SK-N-SH treated with all-trans-retinoic acid at 6 μM for 48 hours (cell line): Measurements from ENCODE around the gene EML4.

Experiments
- ATAC-seq: fragments of 200-7000 bp; cut with Tn5 transposase; 3 replicates; pipeline ENCODE4 v1.9.1; 2020; ENCODE audit warnings: mild to moderate bottlenecking, moderate library complexity
- ARNTL ChIP-seq: fragments of 450-650 bp; formaldehyde crosslinking; IDR thresholded peaks from 2 replicates; pipeline ENCODE4 v1.5.0; 2020; ENCODE audit warnings: low read depth, mild to moderate bottlenecking, moderate library complexity, borderline replicate concordance
- CSDC2 ChIP-seq: fragments of 250-450 bp; sonication (Bioruptor Pico); IDR thresholded peaks from 2 replicates; pipeline ENCODE4 v1.5.0; 2020; ENCODE audit warnings: mild to moderate bottlenecking, moderate library complexity
- ESRRG ChIP-seq: fragments of 250-450 bp; sonication (Bioruptor Pico); IDR thresholded peaks from 2 replicates; pipeline ENCODE4 v1.6.1; 2021; ENCODE audit warnings: mild to moderate bottlenecking
- GLIS3 ChIP-seq: fragments of 250-450 bp; sonication (Bioruptor Pico); IDR thresholded peaks from 2 replicates; pipeline ENCODE4 v1.5.0; 2020; ENCODE audit warnings: mild to moderate bottlenecking, moderate library complexity
- ISL1 ChIP-seq: fragments of 250-450 bp; sonication (Bioruptor Pico); IDR thresholded peaks from 2 replicates; pipeline ENCODE4 v2.1.2; 2022; ENCODE audit warnings: mild to moderate bottlenecking, moderate library complexity
- OSR1 ChIP-seq: fragments of 250-450 bp; sonication (Bioruptor Pico); IDR thresholded peaks from 2 replicates; pipeline ENCODE4 v1.8.0; 2022; ENCODE audit warnings: moderate library complexity, mild to moderate bottlenecking, inconsistent platforms
- PATZ1 ChIP-seq: fragments of 250-450 bp; sonication (Bioruptor Pico); IDR thresholded peaks from 2 replicates; pipeline ENCODE4 v1.8.0; 2020; ENCODE audit warnings: mild to moderate bottlenecking, moderate library complexity, borderline replicate concordance
- RARB ChIP-seq: fragments of 250-450 bp; sonication (Bioruptor Pico); IDR thresholded peaks from 2 replicates; pipeline ENCODE4 v1.8.0; 2021; ENCODE audit warnings: mild to moderate bottlenecking, moderate library complexity
- SNAI2 ChIP-seq: fragments of 250-450 bp; sonication (Bioruptor Pico); IDR thresholded peaks from 2 replicates; pipeline ENCODE4 v1.5.0; 2020; ENCODE audit warnings: mild to moderate bottlenecking, moderate library complexity
- TCF4 ChIP-seq: fragments of 250-450 bp; sonication (Bioruptor Pico); IDR thresholded peaks from 2 replicates; pipeline ENCODE4 v1.8.0; 2021; ENCODE audit warnings: mild to moderate bottlenecking, moderate library complexity, borderline replicate concordance
- ZC3H10 ChIP-seq: fragments of 250-450 bp; sonication (Bioruptor Pico); IDR thresholded peaks from 2 replicates; pipeline ENCODE4 v1.5.1; 2021; ENCODE audit warnings: mild to moderate bottlenecking, moderate library complexity
- ZFP3 ChIP-seq: fragments of 250-450 bp; sonication (Bioruptor Pico); IDR thresholded peaks from 2 replicates; pipeline ENCODE4 v1.5.0; 2020; ENCODE audit warnings: mild to moderate bottlenecking, moderate library complexity
- ZFP30 ChIP-seq: fragments of 450-650 bp; formaldehyde crosslinking; IDR thresholded peaks from 2 replicates; pipeline ENCODE4 v1.5.0; 2022; ENCODE audit warnings: mild to moderate bottlenecking, moderate library complexity
- ZNF70 ChIP-seq: fragments of 450-650 bp; formaldehyde crosslinking; IDR thresholded peaks from 2 replicates; pipeline ENCODE4 v1.5.0; 2020; ENCODE audit warnings: mild to moderate bottlenecking, moderate library complexity
- TF ChIP-seq, protein P1 (sequence below): fragments of 250-450 bp; sonication (Bioruptor Pico); IDR thresholded peaks from 2 replicates; pipeline ENCODE4 v1.5.1; 2020; ENCODE audit warnings: low read depth, mild to moderate bottlenecking, moderate library complexity
- TF ChIP-seq, protein P2 (sequence below): fragments of 250-450 bp; sonication (Bioruptor Pico); IDR thresholded peaks from 2 replicates; pipeline ENCODE4 v1.5.0; 2020; ENCODE audit warnings: mild to moderate bottlenecking, moderate library complexity

EML4 gene

DNA sequence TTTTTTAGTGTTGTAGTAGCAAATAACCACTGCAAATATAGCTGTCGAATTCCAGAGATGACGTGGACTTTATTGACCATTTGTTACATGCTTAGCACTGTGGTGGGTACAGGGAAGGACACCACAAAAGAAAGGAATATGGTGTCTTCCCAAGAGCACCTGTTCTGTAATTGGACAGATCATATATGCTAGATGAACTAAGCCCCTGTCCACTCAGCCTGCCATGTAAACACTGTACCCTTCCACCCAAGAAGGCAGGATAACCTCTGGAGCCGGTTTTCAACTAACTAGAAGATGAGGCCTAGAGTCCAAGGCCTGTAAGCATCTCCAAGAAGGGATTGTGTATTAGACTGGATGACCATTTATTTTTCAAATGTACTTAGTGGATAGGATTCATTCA, 147.8 kb downstream of the EML4 start (continued):
- TF ChIP-seq, protein P1, sequence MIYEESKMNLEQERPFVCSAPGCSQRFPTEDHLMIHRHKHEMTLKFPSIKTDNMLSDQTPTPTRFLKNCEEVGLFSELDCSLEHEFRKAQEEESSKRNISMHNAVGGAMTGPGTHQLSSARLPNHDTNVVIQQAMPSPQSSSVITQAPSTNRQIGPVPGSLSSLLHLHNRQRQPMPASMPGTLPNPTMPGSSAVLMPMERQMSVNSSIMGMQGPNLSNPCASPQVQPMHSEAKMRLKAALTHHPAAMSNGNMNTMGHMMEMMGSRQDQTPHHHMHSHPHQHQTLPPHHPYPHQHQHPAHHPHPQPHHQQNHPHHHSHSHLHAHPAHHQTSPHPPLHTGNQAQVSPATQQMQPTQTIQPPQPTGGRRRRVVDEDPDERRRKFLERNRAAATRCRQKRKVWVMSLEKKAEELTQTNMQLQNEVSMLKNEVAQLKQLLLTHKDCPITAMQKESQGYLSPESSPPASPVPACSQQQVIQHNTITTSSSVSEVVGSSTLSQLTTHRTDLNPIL, result no peak
- TF ChIP-seq ESRRG (CRISPR knock-in tag), result no peak
- TF ChIP-seq CSDC2 (CRISPR knock-in tag), result no peak
- no peak for TF ChIP-seq ZFP30 (CRISPR knock-in tag)
- TF ChIP-seq PATZ1 (CRISPR knock-in tag), result no peak

GRCh38 chr2:42317486-42317885, 148.3 kb downstream of the EML4 start:
- no peak for ATAC-seq
- TF ChIP-seq RARB (no peak), ESRRG (CRISPR knock-in tag) (no peak), ISL1 (CRISPR knock-in tag) (no peak)

DNA sequence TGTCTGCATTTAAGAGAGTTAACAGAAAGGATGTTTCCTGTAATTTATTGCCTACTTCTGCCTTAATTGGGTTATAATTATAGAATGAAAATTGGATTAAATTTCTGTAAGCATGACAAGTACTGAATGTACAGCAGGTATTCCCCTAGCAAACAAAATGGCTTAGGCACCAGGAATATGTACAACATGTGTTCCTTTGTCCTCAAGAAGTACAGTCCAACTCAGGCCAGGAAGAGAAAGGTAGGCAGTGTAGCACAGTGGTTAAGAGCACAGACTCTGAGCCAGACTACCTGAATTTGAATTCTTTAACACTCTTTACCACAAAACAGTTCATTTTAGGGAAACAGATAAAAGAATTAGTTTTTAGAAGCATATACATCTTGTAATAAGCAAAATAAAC, 148.8 kb downstream of the EML4 start:
- TF ChIP-seq ARNTL, result no peak
- TF ChIP-seq RARB, result no peak
- no peak for TF ChIP-seq OSR1 (CRISPR knock-in tag)
- TF ChIP-seq, protein P2, sequence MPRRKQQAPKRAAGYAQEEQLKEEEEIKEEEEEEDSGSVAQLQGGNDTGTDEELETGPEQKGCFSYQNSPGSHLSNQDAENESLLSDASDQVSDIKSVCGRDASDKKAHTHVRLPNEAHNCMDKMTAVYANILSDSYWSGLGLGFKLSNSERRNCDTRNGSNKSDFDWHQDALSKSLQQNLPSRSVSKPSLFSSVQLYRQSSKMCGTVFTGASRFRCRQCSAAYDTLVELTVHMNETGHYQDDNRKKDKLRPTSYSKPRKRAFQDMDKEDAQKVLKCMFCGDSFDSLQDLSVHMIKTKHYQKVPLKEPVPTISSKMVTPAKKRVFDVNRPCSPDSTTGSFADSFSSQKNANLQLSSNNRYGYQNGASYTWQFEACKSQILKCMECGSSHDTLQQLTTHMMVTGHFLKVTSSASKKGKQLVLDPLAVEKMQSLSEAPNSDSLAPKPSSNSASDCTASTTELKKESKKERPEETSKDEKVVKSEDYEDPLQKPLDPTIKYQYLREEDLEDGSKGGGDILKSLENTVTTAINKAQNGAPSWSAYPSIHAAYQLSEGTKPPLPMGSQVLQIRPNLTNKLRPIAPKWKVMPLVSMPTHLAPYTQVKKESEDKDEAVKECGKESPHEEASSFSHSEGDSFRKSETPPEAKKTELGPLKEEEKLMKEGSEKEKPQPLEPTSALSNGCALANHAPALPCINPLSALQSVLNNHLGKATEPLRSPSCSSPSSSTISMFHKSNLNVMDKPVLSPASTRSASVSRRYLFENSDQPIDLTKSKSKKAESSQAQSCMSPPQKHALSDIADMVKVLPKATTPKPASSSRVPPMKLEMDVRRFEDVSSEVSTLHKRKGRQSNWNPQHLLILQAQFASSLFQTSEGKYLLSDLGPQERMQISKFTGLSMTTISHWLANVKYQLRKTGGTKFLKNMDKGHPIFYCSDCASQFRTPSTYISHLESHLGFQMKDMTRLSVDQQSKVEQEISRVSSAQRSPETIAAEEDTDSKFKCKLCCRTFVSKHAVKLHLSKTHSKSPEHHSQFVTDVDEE, result no peak
- no peak for TF ChIP-seq PATZ1 (CRISPR knock-in tag)
- TF ChIP-seq, protein P1, result no peak
- TF ChIP-seq, all 23 proteins: peak for 0
- no peak for ATAC-seq

DNA sequence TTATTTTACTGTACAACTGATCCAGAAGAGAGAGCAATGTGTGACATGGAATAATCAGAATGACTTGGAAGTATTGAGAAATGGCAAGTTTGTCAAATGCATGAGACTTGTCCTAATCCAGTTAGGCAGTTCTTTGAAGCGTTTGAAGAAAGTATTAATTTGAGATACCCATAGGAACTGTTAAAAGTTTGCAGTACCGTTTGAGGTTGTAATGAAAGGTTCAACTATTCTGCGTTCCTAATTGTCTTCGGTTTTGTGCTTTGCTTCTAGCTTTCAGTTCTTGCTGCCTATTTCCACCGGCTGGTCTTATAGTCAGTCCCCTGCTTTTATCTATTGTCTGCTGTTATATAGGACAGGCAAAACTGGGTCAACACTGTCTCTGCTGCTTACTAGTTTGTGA, 150.1 kb downstream of the EML4 start:
- TF ChIP-seq ISL1 (CRISPR knock-in tag) (no peak), SNAI2 (CRISPR knock-in tag) (no peak), TCF4 (no peak), ARNTL (no peak), ZFP3 (CRISPR knock-in tag) (no peak), ZC3H10 (CRISPR knock-in tag) (no peak), GLIS3 (CRISPR knock-in tag) (no peak), RARB (no peak)
- TF ChIP-seq, protein P1, result no peak
- no peak for ATAC-seq

DNA sequence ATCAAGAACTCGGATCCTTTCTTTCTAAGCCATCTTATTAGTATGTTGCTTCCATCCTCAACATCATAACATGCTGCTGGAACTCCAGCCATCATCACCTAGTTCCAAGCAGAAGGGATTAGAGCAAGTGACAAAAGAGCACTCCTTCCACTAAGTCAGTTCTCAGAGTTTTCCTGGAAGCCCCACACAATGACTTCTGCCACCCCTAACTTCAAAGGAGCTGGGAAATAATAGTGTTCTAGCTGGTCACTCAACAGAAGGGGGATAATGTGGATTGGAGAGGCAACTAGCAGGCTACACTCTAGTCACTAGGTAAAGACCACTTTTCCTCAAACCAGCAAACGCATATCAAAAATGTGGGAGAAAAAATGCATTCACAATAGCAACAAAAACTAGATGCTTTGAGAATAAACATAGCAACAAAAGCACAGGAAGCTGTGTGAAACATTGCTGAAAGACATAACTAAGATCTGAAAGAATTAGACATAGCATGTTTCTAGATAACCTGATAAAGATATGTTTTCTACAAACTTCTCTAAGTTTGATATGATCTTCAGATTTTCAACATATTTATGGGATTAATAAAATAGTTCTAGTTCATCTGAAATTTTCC, 152.4 kb downstream of the EML4 start:
- TF ChIP-seq, protein P2, result no peak
- TF ChIP-seq OSR1 (CRISPR knock-in tag) (no peak), ARNTL (no peak), ZNF70 (CRISPR knock-in tag) (no peak), RARB (no peak), ZFP30 (CRISPR knock-in tag) (no peak)
- no peak for ATAC-seq
